ENCODE measurements around the gene CCDC187.

GRCh38 chr9:136312009-136312375 is 8.1 kb upstream of the CCDC187 start:
- TF ChIP-seq CTCF (IDR thresholded peaks at IDR 0.05; ENCODE audit: control extremely low read depth in 1 of 3, insufficient read depth in 1 of 3, low read depth in 1 of 3, low read length in 3 of 3), result no peak
- no peak for TF ChIP-seq KDM5A (IDR thresholded peaks at IDR 0.05; ENCODE audit: low read length)
- TF ChIP-seq POLR2A (IDR thresholded peaks at IDR 0.05; ENCODE audit: control extremely low read depth in 1 of 2, low read depth in 2 of 2, low read length in 2 of 2), result no peak
- no peak for TF ChIP-seq HDAC6 (IDR thresholded peaks at IDR 0.05; ENCODE audit: low read depth, low read length)
- no peak for TF ChIP-seq KDM1A (IDR thresholded peaks at IDR 0.05; ENCODE audit: borderline replicate concordance, low read length)
- no peak for TF ChIP-seq RFX5 (IDR thresholded peaks at IDR 0.05; ENCODE audit: borderline replicate concordance, low read depth, low read length)
- TF ChIP-seq JUND (IDR thresholded peaks at IDR 0.05; ENCODE audit: low read length), result no peak
- no peak for TF ChIP-seq GTF2F1 (IDR thresholded peaks at IDR 0.05; ENCODE audit: borderline replicate concordance, low read depth, low read length)
